GM23338 (cell line): Measurements from ENCODE around the gene IFNLR1. TPM values are rescaled to one million over a fixed set of nuclear protein-coding genes. Genes with fewer than 3 reads are reported as not detected.

Experiments
- ATAC-seq: fragments of 200-7000 bp; cut with Tn5 transposase; 3 replicates; pipeline ENCODE4 v1.9.1; 2020
- DNase-seq: peaks from one replicate; pipeline ENCODE4 v3.0.0-alpha.2; 2015; ENCODE audit warnings: low spot score
- H2AFZ ChIP-seq: fragments of 200-600 bp; sonication (generic); 2 replicates; pipeline ENCODE4 v1.8.0; 2016; ENCODE audit warnings: antibody characterized with exemption, mild to moderate bottlenecking, moderate library complexity
- H3F3A ChIP-seq: fragments of 200-600 bp; sonication (generic); replicated peaks from 2 replicates; pipeline ENCODE4 v1.8.0; 2017; ENCODE audit warnings: antibody characterized with exemption, mixed run types, low read depth
- H3K27ac ChIP-seq: fragments of 200-600 bp; sonication (generic); 2 replicates; pipeline ENCODE4 v1.6.1; 2016; ENCODE audit warnings: low read depth
- H3K27me3 ChIP-seq: fragments of 200-600 bp; sonication (generic); 2 replicates; pipeline ENCODE4 v1.8.0; 2016; ENCODE audit warnings: mild to moderate bottlenecking, mixed run types, moderate library complexity; ENCODE audit not compliant: insufficient read depth
- H3K36me3 ChIP-seq: fragments of 200-600 bp; sonication (generic); 2 replicates; pipeline ENCODE4 v1.8.0; 2016; ENCODE audit warnings: mild to moderate bottlenecking; ENCODE audit not compliant: insufficient read depth
- H3K4me1 ChIP-seq: fragments of 200-600 bp; sonication (generic); 2 replicates; pipeline ENCODE4 v1.8.0; 2016; ENCODE audit warnings: mild to moderate bottlenecking, moderate library complexity; ENCODE audit not compliant: insufficient read depth
- H3K4me2 ChIP-seq: fragments of 200-600 bp; sonication (generic); 2 replicates; pipeline ENCODE4 v1.7.1; 2017; ENCODE audit warnings: mixed run types
- H3K4me3 ChIP-seq: fragments of 200-600 bp; sonication (generic); 2 replicates; pipeline ENCODE4 v1.6.1; 2016; ENCODE audit warnings: mixed run types
- H3K79me2 ChIP-seq: fragments of 200-600 bp; sonication (generic); replicated peaks from 2 replicates; pipeline ENCODE4 v1.8.0; 2017; ENCODE audit warnings: mild to moderate bottlenecking; ENCODE audit not compliant: insufficient read depth
- H3K9me2 ChIP-seq: fragments of 200-600 bp; sonication (generic); 2 replicates; pipeline ENCODE4 v1.8.0; 2017; ENCODE audit not compliant: insufficient read depth
- H4K20me1 ChIP-seq: fragments of 200-600 bp; sonication (generic); replicated peaks from 2 replicates; pipeline ENCODE4 v1.8.0; 2017; ENCODE audit warnings: mild to moderate bottlenecking; ENCODE audit not compliant: insufficient read depth
- H3K27ac Mint-ChIP-seq: 2 replicates; pipeline ENCODE4 v1.8.0; 2020; ENCODE audit warnings: inconsistent platforms, mild to moderate bottlenecking, moderate library complexity, mixed read lengths
- H3K27me3 Mint-ChIP-seq: 3 replicates; pipeline ENCODE4 v1.8.0; 2022; ENCODE audit warnings: low read depth, mild to moderate bottlenecking, moderate library complexity, mixed read lengths, inconsistent platforms; ENCODE audit not compliant: insufficient read depth, poor library complexity
- H3K36me3 Mint-ChIP-seq: 3 replicates; pipeline ENCODE4 v1.8.0; 2021; ENCODE audit warnings: low read depth, mild to moderate bottlenecking, inconsistent platforms, moderate library complexity, mixed read lengths
- H3K4me1 Mint-ChIP-seq: 3 replicates; pipeline ENCODE4 v1.8.0; 2020; ENCODE audit warnings: mild to moderate bottlenecking, inconsistent platforms, mixed read lengths
- H3K4me3 Mint-ChIP-seq: 3 replicates; pipeline ENCODE4 v1.8.0; 2021; ENCODE audit warnings: moderate library complexity, mild to moderate bottlenecking, inconsistent platforms, mixed read lengths
- H3K9me3 Mint-ChIP-seq: 3 replicates; pipeline ENCODE4 v1.8.0; 2020; ENCODE audit warnings: moderate library complexity, mild to moderate bottlenecking, inconsistent platforms, mixed read lengths
- CREB1 ChIP-seq: fragments of 250-450 bp; sonication (Bioruptor Pico); IDR thresholded peaks from 2 replicates; pipeline ENCODE4 v1.5.0; 2020; ENCODE audit warnings: low read depth, mild to moderate bottlenecking, moderate library complexity
- ETS1 ChIP-seq: IDR thresholded peaks from 2 replicates; pipeline ENCODE4 v1.6.1; 2016; ENCODE audit warnings: antibody characterized with exemption
- EZH2 ChIP-seq: fragments of 200-600 bp; sonication (generic); IDR thresholded peaks from one replicate; pipeline ENCODE4 v1.8.0; 2017; ENCODE audit warnings: antibody characterized with exemption, mild to moderate bottlenecking, low read depth; ENCODE audit not compliant: unreplicated experiment
- EZH2phosphoT487 ChIP-seq: fragments of 200-600 bp; sonication (generic); IDR thresholded peaks from one replicate; pipeline ENCODE4 v1.8.1; 2018; ENCODE audit warnings: antibody characterized with exemption; ENCODE audit not compliant: unreplicated experiment
- JUNB ChIP-seq: IDR thresholded peaks from one replicate; pipeline ENCODE4 v1.6.1; 2016; ENCODE audit warnings: antibody characterized with exemption; ENCODE audit not compliant: unreplicated experiment
- NANOG ChIP-seq: IDR thresholded peaks from 2 replicates; pipeline ENCODE4 v1.6.1; 2016; ENCODE audit warnings: antibody characterized with exemption, borderline replicate concordance
- POLR2AphosphoS5 ChIP-seq: IDR thresholded peaks from 2 replicates; pipeline ENCODE4 v1.6.1; 2016; ENCODE audit warnings: antibody characterized with exemption, low read depth
- STAT1 ChIP-seq: IDR thresholded peaks from one replicate; pipeline ENCODE4 v1.6.1; 2016; ENCODE audit warnings: antibody characterized with exemption; ENCODE audit not compliant: unreplicated experiment
- ZNF114 ChIP-seq: fragments of 250-450 bp; sonication (Bioruptor Pico); IDR thresholded peaks from 2 replicates; pipeline ENCODE4 v1.5.0; 2020; ENCODE audit warnings: mild to moderate bottlenecking, moderate library complexity
- ZNF331 ChIP-seq: fragments of 250-450 bp; sonication (Bioruptor Pico); IDR thresholded peaks from 2 replicates; pipeline ENCODE4 v1.5.0; 2020; ENCODE audit warnings: low read depth, mild to moderate bottlenecking, moderate library complexity
- ZNF462 ChIP-seq: fragments of 250-450 bp; sonication (Bioruptor Pico); IDR thresholded peaks from 2 replicates; pipeline ENCODE4 v1.5.0; 2020; ENCODE audit warnings: mild to moderate bottlenecking, moderate library complexity
- polyA plus RNA-seq: library from polyadenylated mRNA; unstranded; fragments of >200 nt; fragmentation: Nextera tagmentation; extraction: Ambion mirVana; gene quantifications from 2 replicates; pipeline ENCODE4 v1.2.1, GENCODE V29; 2016
- total RNA-seq: library from RNA; depleted of rRNA; stranded (reverse); fragments of >200 nt; shearing (Covaris generic); gene quantifications from 2 replicates; pipeline ENCODE4 v1.2.3, GENCODE V29; 2014
- TF ChIP-seq, protein P1 (sequence below): IDR thresholded peaks from one replicate; pipeline ENCODE4 v1.6.1; 2018; ENCODE audit warnings: antibody characterized with exemption; ENCODE audit not compliant: unreplicated experiment
- TF ChIP-seq, protein P2 (sequence below), 2 experiments: fragments of 200-600 bp in 1 of 2; sonication (generic) in 1 of 2; conservative IDR thresholded peaks; 2 replicates each; pipeline versions ENCODE4 v1.5.1 to v1.6.1; 2016 to 2017; ENCODE audit warnings: antibody characterized with exemption in 2 of 2, low read depth in 2 of 2, mild to moderate bottlenecking in 2 of 2, moderate library complexity in 1 of 2

Gene IFNLR1
- total and polyA plus RNA-seq, 2 experiments from 2014 or later, result 4.2 to 6.2 TPM

DNA sequence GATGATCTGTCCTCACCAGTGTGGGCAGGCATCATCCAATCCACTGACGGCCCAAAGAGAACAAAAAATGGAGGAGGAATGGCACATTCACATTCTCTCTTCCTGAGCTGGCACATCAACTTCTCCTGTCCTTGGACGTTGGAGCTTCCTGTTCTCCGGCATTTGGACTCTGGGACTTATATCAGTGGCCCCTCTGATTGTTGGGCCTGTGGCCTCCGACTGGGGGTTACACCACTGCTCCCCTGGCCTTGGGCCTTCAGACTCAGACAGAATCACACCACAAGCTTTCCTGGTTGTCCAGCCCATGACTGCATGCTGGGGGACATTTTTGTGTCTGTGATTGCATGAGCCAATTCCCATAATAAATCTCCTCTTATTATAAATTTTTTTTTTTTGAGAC, 20.1 kb downstream of the IFNLR1 start:
- H3K4me1 Mint-ChIP-seq, result no peaks in the 10 kb centered on the region
- no peak for TF ChIP-seq STAT1
- no peak for TF ChIP-seq EZH2
- TF ChIP-seq NANOG, result no peak
- no peak for TF ChIP-seq ZNF114 (CRISPR knock-in tag)
- TF ChIP-seq ZNF462, result no peak
- no peak for TF ChIP-seq CREB1 (CRISPR knock-in tag)
- TF ChIP-seq EZH2phosphoT487, result no peak
- TF ChIP-seq ETS1, result no peak
- no peak for TF ChIP-seq POLR2AphosphoS5
- no peak for TF ChIP-seq JUNB
- TF ChIP-seq, protein P1, sequence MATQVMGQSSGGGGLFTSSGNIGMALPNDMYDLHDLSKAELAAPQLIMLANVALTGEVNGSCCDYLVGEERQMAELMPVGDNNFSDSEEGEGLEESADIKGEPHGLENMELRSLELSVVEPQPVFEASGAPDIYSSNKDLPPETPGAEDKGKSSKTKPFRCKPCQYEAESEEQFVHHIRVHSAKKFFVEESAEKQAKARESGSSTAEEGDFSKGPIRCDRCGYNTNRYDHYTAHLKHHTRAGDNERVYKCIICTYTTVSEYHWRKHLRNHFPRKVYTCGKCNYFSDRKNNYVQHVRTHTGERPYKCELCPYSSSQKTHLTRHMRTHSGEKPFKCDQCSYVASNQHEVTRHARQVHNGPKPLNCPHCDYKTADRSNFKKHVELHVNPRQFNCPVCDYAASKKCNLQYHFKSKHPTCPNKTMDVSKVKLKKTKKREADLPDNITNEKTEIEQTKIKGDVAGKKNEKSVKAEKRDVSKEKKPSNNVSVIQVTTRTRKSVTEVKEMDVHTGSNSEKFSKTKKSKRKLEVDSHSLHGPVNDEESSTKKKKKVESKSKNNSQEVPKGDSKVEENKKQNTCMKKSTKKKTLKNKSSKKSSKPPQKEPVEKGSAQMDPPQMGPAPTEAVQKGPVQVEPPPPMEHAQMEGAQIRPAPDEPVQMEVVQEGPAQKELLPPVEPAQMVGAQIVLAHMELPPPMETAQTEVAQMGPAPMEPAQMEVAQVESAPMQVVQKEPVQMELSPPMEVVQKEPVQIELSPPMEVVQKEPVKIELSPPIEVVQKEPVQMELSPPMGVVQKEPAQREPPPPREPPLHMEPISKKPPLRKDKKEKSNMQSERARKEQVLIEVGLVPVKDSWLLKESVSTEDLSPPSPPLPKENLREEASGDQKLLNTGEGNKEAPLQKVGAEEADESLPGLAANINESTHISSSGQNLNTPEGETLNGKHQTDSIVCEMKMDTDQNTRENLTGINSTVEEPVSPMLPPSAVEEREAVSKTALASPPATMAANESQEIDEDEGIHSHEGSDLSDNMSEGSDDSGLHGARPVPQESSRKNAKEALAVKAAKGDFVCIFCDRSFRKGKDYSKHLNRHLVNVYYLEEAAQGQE, result no peak
- TF ChIP-seq ZNF331 (CRISPR knock-in tag), result no peak
- TF ChIP-seq, protein P2, sequence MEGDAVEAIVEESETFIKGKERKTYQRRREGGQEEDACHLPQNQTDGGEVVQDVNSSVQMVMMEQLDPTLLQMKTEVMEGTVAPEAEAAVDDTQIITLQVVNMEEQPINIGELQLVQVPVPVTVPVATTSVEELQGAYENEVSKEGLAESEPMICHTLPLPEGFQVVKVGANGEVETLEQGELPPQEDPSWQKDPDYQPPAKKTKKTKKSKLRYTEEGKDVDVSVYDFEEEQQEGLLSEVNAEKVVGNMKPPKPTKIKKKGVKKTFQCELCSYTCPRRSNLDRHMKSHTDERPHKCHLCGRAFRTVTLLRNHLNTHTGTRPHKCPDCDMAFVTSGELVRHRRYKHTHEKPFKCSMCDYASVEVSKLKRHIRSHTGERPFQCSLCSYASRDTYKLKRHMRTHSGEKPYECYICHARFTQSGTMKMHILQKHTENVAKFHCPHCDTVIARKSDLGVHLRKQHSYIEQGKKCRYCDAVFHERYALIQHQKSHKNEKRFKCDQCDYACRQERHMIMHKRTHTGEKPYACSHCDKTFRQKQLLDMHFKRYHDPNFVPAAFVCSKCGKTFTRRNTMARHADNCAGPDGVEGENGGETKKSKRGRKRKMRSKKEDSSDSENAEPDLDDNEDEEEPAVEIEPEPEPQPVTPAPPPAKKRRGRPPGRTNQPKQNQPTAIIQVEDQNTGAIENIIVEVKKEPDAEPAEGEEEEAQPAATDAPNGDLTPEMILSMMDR (conservative IDR thresholded peaks at IDR 0.05; ENCODE audit: low read depth in 2 of 2), result no peak
- no peaks in the 10 kb centered on the region for H3K4me1 ChIP-seq
- H2AFZ ChIP-seq, result no peak overlapping the region
- DNase-seq (no peak), ATAC-seq (no peak)
- no peak overlapping the region for H3K27ac ChIP-seq
- H3F3A ChIP-seq, result no peaks in the 10 kb centered on the region
- no peaks in the 10 kb centered on the region for H3K27me3 Mint-ChIP-seq
- no peaks in the 10 kb centered on the region; the same call in 2 of the 3 replicates for H3K9me3 Mint-ChIP-seq
- H3K36me3 Mint-ChIP-seq, result peaks cover 23% of the 10 kb centered on the region
- no peak overlapping the region for H3K4me2 ChIP-seq
- H3K36me3 ChIP-seq, result peaks cover 3% of the 10 kb centered on the region; the same call in 1 of the 2 replicates
- H3K4me3 Mint-ChIP-seq, result no peak overlapping the region
- H3K79me2 ChIP-seq, result no peaks in the 10 kb centered on the region
- H3K27ac Mint-ChIP-seq, result no peak overlapping the region
- no peak overlapping the region for H3K4me3 ChIP-seq
- H3K9me2 ChIP-seq, result no peaks in the 10 kb centered on the region
- H3K27me3 ChIP-seq, result no peaks in the 10 kb centered on the region
- no peaks in the 10 kb centered on the region; the same call in 1 of the 2 replicates for H4K20me1 ChIP-seq
